ENCODE results near the gene ATP8A2.

Gene ATP8A2

DNA sequence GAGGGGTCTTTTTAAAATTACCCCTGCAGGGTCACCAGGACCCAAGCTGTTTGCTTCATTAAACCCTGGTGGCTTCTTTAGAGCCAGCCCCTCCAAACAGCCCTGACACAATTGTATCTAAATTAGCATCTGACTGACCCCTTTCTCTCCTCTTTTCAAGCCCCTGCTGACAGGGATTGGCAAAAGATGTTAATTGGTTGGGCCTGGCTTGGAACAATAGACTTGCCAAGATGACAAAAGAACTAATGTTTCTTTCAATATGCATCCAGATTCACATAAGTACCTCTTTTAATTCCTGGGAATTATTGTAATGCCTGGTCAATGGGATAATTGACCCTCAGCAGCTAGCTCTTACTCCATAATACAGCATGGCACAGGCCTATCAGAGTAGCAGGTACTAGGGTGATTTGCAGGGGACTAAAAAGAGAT lies 539.2 kb downstream of the ATP8A2 start:
- DNase-seq (ENCODE audit: low spot score) = no peak
- TF ChIP-seq CTCF (IDR thresholded peaks at IDR 0.05; ENCODE audit: borderline replicate concordance, control extremely low read depth, extremely low read depth, insufficient read depth, missing control alignments) = no peak
- in situ Hi-C loops (cut with MboI; ENCODE audit: low sequenced_read_pairs, unreplicated experiment) = no loop called here

DNA sequence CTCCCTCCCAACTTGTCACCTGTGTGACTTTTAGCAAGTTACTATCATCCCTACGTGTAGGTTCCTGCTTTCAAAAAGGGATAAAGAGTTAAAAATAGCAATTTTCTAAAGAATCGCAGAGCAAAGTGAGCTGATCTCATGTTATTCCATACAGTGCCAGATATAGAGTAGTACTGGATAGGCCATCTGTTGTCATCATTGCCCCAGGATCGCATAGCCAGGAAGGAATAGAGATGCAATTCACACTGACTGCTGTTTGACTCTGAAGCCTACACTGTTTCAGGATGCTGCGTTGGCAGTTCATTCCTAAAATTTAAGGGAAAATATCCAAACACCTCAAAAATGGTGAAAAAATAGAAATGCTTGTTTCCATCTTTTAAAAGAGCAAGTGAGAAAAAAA lies 541.2 kb downstream of the ATP8A2 start:
- in situ Hi-C loops (cut with MboI; ENCODE audit: low sequenced_read_pairs, unreplicated experiment) = no loop called here
- no peak for DNase-seq (ENCODE audit: low spot score)
- no peak for TF ChIP-seq CTCF (IDR thresholded peaks at IDR 0.05; ENCODE audit: borderline replicate concordance, control extremely low read depth, extremely low read depth, insufficient read depth, missing control alignments)

GRCh38 chr13:25915840-25916518 lies 544.2 kb downstream of the ATP8A2 start:
- no peak for TF ChIP-seq CTCF (IDR thresholded peaks at IDR 0.05; ENCODE audit: borderline replicate concordance, control extremely low read depth, extremely low read depth, insufficient read depth, missing control alignments)
- in situ Hi-C loops (cut with MboI; ENCODE audit: low sequenced_read_pairs, unreplicated experiment) = no loop called here
- no peak for DNase-seq (ENCODE audit: low spot score)

- TF ChIP-seq CTCF (IDR thresholded peaks at IDR 0.05; ENCODE audit: borderline replicate concordance, control extremely low read depth, extremely low read depth, insufficient read depth, missing control alignments) = no peak
- in situ Hi-C loops (cut with MboI; ENCODE audit: low sequenced_read_pairs, unreplicated experiment) = no loop called here
- no peak for DNase-seq (ENCODE audit: low spot score)
These were observed 548.5 kb downstream of the ATP8A2 start for GRCh38 chr13:25920277-25920676.

DNA sequence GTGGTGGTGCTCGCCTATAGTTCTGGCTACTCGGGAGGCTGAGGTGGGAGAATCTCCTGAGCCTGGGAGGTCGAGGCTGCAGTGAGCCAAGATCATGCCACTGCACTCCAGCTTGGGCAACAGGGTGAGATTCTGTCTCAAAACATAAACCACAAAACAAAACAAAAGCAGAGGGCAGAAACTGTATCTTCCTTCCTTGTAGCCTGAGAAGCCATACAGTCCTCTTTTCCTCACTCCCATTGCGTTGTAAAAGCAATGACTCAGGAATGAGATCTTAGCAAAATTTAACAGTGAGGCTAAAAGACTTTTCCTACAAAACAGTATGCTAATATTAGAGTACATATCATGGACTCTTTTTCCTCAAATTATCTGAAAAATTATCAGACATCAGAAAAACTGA lies 549.2 kb downstream of the ATP8A2 start:
- TF ChIP-seq CTCF (IDR thresholded peaks at IDR 0.05; ENCODE audit: borderline replicate concordance, control extremely low read depth, extremely low read depth, insufficient read depth, missing control alignments) = no peak
- no peak for DNase-seq (ENCODE audit: low spot score)
- in situ Hi-C loops (cut with MboI; ENCODE audit: low sequenced_read_pairs, unreplicated experiment) = no loop called here

DNA sequence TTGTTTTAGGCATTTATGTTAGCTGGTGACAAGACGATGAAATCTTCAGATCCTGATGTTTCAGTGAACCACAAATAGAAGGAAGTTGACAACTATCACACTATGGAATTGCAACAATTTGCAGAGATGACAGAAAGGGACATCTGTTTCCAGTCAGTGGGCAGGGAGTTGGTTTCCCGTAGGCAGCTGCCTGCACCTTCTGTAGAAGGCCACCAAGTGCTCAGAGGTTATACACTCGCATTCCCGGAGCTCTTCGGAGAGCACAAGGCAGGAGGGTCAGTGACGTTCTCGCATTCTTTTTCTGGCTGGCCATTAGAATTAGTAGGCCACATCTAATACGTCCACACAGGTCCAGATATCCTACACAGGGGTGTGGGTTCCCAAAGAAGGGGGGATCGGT lies 550.6 kb downstream of the ATP8A2 start:
- no peak for TF ChIP-seq CTCF (IDR thresholded peaks at IDR 0.05; ENCODE audit: borderline replicate concordance, control extremely low read depth, extremely low read depth, insufficient read depth, missing control alignments)
- DNase-seq (ENCODE audit: low spot score) = no peak
- in situ Hi-C loops (cut with MboI; ENCODE audit: low sequenced_read_pairs, unreplicated experiment) = no loop called here
